Epithelial cell of proximal tubule (primary cell): ENCODE data around the gene CFAP57. TPM values are rescaled to one million over a fixed set of nuclear protein-coding genes. Genes with fewer than 3 reads are reported as not detected.
A peak's percentile ranks its signal among the peaks of the same experiment; 100 is the strongest.

Experiments
- DNase-seq: peaks from one replicate; pipeline ENCODE4 v3.0.0-alpha.2; 2011; ENCODE audit warnings: low read depth
- H3K4me3 ChIP-seq: 2 replicates; pipeline ENCODE4 v1.5.1; 2011; ENCODE audit warnings: low read depth, mild to moderate bottlenecking, low read length
- total RNA-seq: library from RNA; depleted of rRNA; stranded (reverse); fragments of >200 nt; gene quantifications from 2 replicates; pipeline ENCODE4 v1.2.3, GENCODE V29; 2015
- TF ChIP-seq, protein P1 (sequence below): conservative IDR thresholded peaks from 2 replicates; pipeline ENCODE4 v1.5.1; 2012; ENCODE audit warnings: low read depth, mild to moderate bottlenecking, low read length

Gene CFAP57
- total RNA-seq, 1 donor from 2014 or later, result 0.46 TPM

DNA sequence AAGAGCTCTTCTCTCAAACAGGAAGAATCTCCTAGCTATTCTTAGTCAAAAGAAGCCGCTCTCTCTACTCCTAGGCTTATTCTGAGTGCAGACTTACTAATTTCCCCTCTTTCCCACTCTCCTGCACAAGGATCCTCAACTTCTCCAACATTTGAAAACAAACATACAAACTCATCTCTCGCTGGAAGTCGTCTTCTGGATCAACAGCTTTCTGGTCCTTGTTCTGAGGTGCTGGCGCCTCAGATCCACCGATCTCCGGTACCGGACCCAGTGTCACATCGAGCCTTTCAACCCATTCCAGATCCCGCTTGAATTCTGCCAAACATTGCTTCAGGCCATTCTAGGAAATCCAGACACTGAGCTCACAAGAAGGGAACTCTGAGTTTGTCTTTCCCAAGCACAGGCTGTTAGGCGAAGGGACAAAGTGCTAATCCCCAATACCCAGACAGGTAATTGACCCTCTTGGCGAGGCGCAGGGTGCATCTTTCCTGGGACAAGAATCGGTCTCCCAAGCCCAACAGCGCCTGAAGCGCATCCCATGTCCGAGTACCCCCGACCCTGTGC, 736 bp upstream of the CFAP57 start:
- DNase-seq, result no peak
- TF ChIP-seq, protein P1, sequence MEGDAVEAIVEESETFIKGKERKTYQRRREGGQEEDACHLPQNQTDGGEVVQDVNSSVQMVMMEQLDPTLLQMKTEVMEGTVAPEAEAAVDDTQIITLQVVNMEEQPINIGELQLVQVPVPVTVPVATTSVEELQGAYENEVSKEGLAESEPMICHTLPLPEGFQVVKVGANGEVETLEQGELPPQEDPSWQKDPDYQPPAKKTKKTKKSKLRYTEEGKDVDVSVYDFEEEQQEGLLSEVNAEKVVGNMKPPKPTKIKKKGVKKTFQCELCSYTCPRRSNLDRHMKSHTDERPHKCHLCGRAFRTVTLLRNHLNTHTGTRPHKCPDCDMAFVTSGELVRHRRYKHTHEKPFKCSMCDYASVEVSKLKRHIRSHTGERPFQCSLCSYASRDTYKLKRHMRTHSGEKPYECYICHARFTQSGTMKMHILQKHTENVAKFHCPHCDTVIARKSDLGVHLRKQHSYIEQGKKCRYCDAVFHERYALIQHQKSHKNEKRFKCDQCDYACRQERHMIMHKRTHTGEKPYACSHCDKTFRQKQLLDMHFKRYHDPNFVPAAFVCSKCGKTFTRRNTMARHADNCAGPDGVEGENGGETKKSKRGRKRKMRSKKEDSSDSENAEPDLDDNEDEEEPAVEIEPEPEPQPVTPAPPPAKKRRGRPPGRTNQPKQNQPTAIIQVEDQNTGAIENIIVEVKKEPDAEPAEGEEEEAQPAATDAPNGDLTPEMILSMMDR, result no peak
- H3K4me3 ChIP-seq, result peak overlapping the region; percentile 82

DNA sequence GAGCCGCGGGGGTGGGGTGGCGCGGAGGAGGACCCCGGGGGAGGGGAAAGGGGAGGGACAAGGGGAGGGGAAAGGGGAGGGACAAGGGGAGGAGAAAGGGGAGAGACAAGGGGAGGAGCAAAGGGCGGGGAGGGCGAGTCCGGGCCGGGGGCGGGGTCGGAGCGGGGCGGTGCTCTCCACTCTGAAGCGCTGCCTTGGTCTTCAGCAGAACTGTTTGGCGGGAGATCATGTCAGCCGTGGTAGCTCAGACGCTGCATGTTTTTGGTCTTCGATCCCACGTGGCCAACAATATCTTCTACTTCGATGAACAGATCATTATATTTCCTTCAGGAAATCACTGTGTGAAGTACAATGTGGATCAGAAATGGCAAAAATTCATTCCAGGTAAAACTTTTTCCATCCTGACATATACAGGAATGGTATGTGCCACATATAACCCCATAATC, 420 bp downstream of the CFAP57 start:
- H3K4me3 ChIP-seq, result peak overlapping the region; percentile 82
- DNase-seq, result no peak
- TF ChIP-seq, protein P1, result no peak

DNA sequence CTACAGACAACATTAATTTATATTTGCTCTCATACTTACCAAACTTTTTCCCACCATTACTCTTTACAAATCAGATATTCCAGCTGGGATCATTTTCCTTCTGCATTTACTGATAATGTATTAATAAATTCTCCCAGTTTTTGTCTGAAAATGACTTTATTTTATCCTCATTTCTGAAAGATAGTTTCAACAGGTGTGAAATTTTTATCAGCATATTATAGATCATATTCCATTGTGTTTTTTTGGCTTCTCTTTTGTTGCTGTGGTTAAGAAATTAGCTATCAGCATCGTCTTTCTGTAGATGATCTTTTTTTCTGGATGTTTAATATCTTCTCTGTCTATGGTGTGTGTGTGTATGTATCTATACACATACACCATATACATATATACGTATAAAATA, 2.7 kb downstream of the CFAP57 start:
- H3K4me3 ChIP-seq, result no peak overlapping the region
- no peak for DNase-seq
- TF ChIP-seq, protein P1, result no peak

DNA sequence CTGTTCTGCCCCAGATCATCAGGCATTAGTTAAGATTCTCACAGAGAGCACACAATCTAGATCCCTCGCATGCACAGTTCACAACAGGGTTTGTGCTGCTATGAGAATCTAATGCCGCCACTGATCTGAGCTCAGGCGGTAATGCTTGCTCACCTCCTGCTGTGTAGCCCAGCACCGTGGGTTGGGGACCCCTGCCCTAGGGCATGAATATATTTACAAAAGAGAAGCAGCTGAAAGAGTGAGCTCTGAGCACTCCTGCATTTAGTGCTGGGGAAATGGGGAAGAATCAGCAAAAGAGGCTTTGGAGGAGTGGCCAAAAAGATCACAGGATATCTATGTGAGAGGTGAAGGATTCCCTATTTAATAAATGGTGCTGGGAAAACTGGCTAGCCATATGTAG, 5.6 kb downstream of the CFAP57 start:
- no peak for DNase-seq
- TF ChIP-seq, protein P1, result no peak
- no peak overlapping the region for H3K4me3 ChIP-seq

DNA sequence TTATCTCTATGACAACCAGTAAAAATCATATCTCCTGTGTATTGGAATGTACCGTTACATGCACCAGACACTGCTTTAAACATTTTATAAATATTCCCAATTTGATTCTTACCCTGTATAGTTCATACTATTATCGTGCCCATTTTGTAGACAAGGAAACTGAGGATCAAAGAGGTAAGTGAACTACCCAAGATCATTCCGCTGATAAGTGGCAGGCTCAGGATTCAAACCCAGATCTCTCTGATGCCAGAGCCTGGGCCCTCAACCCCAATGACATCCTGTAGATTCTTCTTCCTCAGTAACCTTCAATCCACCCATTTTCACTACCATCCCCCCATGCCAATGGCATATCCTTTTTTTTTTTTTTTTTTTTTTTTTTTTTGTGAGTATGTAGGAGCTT, 12.3 kb downstream of the CFAP57 start:
- no peak overlapping the region for H3K4me3 ChIP-seq
- DNase-seq, result no peak
- TF ChIP-seq, protein P1, result no peak

DNA sequence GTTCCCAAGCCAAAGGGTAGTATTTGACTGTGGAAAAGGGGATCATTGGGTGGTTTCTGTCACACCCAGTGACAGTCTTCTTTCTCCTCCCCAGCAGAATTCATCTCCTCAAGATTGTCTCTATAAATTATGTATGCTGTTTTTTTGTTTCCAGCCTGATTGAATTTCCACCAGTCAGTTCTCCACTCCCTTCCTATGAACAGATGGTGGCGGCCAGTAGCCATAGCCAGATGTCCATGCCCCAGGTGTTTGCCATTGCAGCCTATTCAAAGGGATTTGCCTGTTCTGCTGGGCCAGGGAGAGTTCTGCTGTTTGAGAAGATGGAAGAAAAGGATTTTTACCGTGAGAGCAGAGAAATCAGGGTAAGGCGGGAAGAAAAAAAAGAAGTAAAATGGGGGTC, 12.9 kb downstream of the CFAP57 start:
- DNase-seq, result no peak
- no peak overlapping the region for H3K4me3 ChIP-seq
- TF ChIP-seq, protein P1, result no peak

DNA sequence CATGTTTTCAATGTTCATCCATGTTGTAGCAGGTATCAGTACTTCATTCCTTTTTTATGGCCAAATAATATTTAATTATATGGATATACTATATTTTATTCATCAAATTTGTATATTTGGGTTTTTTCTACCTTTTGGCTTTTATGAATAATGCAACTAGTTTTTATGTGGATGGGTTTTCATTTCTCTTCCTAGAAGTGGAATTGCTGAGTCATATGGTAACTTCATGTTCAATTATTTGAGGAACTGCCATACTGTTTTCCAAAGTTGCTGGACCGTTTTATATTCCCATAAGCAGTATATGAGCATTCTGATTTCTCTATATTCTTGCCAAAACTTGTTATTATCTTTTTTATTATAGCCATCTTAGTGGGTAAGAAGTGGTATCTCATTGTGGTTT, 16.0 kb downstream of the CFAP57 start:
- no peak overlapping the region for H3K4me3 ChIP-seq
- TF ChIP-seq, protein P1, result no peak
- no peak for DNase-seq
